NCI-H510A (cell line): ENCODE measurements around the gene RPL31.

Experiments
- DNase-seq: peaks from one replicate; lab custom pipeline; 2025; lab: John Stamatoyannopoulos, UW

Gene RPL31

DNA sequence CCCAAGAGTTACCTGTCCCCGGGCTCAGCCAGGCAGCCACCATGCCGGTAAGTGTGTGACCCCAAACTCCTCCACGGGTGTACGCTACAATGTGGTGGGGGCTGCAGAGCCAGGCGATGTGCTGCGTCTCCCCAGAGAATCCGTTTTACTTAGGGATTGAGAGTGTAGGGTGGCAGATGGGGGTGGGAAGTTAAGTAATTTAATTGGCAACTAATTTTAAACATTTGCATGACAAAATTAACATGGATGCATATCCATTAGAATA is 26.6 kb upstream of the RPL31 start:
- DNase-seq = no peak

DNA sequence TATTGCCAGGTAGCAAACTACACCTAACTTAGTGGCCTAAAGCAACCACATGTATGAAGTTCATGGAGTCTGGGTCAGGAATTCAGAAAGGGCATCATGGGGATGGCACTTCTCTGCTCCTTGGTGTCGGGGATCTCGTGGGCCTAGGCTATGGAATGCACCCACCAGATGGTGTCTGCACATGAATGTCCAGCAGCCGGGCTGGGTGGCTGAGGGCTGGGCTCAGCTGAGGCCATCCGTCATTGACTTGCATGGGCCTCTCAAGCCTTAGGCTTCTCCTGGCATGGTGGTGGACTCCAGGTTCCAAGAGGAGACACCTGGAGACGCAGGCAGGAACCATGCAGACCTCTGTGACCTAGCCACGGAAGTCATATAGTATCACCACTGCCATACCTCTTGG is 26.0 kb upstream of the RPL31 start:
- no peak for DNase-seq

DNA sequence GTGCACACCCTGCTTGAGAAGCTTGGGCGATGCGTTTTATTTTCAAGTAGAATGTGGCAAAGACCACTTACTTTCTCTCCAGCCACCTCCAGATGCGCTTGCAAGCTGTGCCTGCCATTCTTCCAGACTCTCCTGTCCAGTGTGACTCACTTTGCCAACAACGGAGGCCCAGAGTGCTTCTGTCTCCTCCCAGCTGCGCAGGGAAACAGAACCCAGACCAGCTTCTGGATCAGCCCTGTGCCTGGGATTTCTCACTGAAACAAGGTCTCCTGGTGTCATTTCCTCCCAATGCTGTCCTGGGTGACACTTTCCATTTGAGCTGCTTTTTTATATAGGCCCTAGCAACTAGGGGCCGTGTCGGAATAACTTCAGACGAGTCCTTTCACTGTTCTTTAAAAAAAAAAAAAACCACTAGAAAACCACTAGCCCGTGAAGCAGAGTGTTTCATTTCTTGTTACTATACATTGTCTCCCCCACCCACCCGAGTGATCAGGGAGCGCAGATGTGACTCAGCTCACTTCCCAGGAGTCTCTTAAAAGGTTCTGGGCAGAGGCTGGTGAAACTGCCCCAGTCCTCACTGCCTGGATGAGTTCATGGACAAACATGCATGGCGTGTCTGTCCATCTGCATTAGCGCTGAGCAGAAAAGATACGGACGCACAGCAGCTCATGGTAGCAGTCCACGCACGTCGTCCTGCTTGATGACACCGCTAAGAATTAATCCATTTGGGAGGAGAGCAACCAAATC is 25.3 kb upstream of the RPL31 start:
- DNase-seq = no peak

DNA sequence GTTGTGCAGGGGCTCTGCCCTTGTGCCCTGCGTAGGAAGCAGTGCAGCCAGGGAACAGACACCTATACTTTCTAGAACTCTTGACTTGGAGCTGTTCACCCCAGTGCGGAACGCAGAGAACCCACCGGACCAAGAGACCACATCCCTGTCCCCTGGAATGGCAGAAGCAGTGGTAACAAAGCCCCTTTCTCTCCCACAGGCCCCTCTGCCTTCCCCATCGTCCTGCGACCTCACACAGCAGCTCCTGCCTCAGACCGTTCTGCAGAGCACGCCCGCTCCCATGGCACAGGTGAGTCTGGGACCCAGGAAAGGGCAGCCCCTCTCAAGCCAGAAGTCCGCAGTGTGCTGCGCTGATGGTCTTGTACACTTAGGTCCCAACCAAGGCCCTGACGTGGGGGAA is 24.6 kb upstream of the RPL31 start:
- DNase-seq = no peak

DNA sequence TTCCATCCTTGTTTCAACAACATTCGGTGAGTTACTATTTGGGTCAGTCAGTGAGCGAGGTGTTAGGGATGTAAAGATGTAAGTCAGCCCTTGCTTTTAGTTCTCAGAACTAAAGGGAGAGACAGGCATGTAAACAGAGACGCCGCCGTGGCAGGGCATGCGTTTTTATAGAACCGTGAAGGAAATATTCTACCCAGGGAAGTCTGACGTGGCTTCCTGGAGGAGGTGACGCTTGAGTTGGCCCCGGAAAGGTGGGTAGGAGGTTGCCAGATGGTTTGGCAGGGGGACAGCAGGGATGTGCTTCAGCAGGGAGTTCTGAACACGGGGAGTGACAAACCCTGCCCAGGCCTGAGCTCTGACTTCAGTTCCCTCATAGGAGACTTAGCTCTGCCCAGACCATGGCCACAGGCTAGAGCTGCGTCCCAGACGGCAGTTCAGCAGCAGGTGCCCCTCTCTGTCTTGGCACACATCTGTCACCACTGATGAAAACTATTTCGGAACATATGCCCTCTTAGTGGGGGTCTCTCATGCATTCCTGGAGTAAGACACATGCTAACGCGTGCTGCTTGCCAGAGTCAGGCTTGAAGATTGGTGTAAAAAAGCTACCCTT is 23.4 kb upstream of the RPL31 start:
- no peak for DNase-seq

DNA sequence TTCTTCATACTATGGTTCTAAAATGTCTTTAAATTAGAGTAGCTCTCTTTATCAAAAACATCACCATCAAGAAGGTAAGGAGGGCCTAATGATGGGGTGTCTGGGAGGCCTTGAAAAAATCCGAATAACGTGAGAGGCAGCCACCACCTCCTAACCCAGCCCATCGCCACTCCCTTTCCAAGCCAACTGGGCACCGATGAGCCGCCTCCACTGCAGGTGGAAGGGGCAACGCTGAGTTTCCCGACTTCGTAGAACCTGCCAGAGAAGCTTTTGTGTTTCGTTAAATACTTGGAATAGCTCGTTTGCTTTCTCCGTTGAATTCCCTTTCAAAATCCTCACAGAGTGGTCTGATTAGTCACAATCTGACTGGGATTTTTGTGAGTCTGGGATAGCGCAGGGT is 22.0 kb upstream of the RPL31 start:
- no peak for DNase-seq

DNA sequence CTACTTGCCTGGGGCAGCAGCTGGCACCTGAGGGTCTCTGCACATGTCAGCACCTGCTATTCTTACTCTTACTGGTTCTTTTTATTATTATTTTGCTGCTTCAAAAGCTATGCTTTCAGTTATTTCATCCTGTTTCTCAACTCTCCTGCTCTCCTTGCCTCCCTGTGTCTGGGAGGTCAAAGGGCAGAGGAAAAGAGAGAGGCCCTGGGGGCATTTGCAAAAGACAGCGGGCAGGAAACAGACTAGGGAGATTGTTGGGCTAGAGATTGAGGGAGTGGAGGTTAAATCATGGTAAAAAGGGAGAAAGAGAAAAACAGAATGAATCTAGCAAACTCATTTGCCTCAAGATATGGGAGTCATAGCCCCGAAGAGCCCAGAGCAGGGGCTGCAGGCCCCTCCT is 21.1 kb upstream of the RPL31 start:
- no peak for DNase-seq

DNA sequence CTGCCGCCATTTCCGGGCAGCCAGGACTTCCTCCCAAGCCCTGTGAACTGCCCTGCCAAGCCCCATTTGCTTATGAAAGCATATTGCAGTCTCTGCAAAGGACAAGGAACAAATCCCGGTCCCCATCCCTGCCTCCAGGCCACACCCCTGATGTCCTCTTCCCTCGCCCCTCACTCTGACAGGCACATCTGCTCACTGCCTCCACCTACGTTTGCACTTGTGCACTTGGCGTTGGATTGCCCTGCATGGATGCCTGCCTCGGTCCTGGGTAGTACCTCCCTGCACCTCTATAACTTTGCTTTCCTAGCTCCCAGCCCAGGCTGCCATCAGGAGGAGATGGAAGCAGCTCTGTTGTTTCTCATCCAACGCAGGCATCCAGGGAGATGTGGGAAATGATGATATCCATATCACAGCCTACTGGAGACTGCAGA is 19.6 kb upstream of the RPL31 start:
- DNase-seq = no peak

DNA sequence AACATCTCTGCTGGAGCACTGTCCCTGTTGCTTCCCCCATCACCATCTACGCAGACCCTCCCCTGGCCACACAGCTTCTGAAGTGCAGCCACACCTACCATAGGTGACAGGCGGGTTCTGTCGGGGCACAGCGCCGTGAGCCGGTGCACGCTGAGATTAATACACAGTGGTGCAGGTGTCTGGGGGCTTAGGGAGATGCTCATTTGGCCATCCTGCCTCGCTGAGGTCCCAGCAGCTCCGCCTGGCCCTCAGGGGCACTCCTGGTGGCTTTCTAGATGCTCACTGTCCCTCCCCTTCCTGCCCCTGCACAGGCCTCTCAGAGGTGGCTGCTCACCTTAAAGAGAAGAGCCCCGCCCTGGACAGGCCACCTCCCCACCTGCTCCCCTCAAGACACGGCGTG is 18.9 kb upstream of the RPL31 start:
- no peak for DNase-seq

DNA sequence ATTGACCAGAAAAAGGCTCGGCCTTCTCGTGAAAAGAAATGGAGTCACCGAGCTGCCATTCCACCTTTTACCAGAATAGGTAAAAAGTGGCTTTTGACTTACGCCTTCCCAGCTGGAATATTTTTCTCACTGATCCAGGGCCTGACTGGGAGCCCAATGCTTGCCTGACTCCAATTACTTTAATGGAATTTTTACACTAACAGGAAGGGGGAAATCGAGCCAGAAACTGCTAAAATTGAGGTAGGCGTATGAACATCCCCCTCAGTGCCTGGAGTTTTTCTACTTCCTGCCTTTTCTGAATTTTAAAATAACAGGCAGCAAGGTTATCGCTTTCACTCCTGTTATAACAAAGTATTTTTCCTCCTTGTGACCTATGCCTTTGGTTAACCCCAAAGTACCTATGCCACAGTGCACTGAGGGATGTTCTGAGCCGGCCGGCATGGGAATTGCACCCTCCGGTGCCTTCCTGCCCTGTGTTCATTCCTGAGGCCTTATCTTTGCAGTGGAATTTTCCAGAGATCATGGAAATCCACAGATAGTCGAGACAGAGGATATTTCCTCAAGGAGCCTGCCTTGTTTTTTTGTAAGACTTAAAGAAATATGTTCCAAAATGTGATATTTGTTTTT is 18.3 kb upstream of the RPL31 start:
- DNase-seq = no peak

DNA sequence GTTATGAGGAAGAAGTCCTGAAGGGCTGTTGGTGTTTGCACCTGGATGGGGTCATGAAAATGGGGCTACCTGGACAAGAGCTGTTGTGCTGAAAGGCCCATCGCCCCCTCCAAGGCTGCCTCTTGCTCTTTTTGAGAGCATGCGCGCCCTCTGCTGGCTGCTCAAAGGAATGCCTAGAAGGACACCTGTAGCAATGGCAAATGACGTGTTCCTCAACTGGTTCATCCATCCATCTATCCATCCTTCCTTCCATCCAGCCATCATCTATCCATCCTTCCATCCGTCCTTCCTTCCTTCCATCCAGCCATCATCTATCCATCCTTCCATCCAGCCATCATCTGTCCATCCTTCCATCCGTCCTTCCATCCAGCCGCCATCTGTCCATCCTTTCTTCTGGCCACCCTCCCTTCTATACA is 17.2 kb upstream of the RPL31 start:
- DNase-seq = peak; percentile 15

DNA sequence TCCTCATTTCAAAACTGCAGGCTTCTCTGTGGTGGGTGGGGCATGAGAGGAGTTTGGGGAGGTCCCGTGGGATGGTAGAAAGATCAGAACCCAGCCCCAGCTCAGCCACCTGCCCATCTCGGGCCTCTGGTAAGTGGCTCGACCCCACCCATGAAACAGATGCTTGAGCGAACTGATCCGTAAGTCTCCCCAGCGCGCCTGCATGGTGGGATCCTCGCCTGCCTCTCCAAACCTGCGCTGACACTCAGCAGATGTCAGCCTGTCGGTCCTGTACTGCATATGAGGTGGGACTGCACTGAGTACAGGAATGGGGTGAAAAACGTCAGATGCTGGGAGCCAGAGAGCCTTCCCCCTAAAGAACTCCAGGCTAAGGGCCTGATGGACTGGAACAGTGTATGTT is 15.9 kb upstream of the RPL31 start:
- no peak for DNase-seq

DNA sequence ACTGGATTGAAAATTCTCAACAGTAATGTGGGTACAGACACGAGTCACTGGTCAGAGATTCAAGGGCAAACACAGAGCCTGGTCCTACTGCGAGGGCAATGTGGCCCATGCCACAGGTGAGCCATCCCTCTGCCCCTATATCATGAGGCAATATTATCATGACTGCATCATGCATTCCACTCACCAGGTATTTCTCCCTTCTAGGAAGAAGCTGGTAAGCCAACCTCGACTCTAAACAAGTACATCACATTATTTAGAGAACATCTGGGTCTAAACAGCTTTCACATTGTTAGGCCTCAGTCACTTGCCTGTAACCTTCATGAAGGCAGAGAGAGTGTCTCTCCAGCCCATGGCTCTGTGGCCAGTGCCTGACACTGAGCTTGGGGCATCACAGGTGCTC is 14.6 kb upstream of the RPL31 start:
- DNase-seq = no peak

DNA sequence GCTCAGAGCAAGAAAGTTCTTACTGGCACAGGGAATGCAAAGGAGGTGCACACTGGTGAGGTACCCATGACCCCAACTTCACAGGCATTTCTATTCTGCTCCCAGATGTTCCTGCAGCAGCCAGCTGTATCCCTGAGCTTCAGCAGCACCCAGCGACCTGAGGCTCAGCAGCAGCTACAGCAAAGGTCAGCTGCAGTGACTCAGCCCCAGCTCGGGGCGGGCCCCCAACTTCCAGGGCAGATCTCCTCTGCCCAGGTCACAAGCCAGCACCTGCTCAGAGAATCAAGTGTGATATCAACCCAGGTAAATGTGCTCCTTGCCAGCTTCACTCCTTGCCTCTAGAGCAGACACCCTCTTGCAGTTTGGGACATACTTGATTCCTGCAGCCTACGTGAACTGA is 14.1 kb upstream of the RPL31 start:
- DNase-seq = no peak

DNA sequence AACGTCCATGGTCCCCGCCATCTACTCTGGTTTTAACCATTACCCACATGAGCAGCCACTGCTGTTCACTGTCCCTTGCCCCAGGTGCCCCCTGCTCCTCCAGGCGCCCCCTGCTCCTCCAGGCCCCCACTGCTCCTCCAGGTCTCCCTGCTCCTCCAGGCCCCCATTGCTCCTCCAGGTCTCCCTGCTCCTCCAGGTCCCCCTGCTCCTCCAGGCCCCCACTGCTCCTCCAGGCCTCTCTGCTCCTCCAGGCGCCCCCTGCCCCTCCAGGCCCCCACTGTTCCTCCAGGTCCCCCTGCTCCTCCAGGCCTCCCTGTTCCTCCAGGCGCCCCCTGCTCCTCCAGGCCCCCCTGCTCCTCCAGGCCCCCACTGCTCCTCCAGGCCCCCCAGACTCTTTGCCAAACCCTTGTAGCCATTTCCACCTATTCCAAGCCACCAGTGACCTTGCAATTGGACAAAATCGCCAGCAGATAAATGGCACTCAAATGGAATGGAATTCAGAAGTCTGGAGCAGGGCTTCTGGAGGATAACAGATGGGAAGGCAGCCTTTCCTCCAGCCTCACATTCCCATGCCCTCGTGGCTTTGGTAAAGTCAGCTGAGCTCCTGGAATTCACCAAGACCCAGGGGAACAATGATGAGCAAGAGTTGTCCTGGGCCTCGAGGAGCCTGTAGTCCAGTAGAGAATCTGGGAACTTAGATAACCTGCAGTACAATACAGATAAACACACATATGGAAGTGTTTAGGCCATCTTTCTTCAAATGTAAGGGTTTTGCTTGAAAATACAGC is 13.3 kb upstream of the RPL31 start:
- no peak for DNase-seq

DNA sequence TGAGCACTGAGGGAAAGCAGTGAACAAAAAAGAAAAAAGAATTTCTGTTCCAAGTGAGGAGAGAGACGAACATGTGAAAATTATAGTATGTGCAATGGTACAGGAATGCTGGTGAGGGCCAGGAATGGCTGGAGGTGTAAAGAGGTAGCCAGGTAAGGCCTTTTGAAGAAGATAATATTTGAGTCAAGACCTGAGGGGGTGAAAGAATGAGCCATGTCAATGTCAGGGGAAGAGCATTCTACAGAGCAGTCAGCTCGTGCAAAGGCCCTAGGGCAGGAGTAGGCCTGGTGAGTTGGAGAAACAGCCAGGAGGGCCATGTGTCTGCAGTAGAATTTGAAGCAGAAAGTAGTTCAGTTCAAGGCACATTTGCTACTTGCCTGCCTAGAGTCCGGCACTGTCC is 12.4 kb upstream of the RPL31 start:
- no peak for DNase-seq

DNA sequence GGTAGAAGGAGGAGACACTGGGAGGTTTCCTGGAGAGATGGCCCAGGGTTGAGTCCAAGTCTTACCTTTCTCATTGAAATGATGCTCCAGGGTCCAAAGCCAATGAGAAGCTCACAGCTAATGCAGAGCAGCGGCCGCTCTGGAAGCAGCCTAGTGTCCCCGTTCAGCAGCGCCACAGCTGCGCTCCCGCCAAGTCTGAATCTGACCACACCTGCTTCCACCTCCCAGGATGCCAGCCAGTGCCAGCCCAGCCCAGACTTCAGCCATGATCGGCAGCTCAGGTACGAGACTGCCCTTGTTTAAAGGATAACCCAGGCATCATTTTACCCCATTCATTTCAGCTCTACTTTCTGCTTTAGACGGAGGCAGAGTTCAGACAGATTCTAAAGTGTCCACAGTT is 11.9 kb upstream of the RPL31 start:
- DNase-seq = no peak

DNA sequence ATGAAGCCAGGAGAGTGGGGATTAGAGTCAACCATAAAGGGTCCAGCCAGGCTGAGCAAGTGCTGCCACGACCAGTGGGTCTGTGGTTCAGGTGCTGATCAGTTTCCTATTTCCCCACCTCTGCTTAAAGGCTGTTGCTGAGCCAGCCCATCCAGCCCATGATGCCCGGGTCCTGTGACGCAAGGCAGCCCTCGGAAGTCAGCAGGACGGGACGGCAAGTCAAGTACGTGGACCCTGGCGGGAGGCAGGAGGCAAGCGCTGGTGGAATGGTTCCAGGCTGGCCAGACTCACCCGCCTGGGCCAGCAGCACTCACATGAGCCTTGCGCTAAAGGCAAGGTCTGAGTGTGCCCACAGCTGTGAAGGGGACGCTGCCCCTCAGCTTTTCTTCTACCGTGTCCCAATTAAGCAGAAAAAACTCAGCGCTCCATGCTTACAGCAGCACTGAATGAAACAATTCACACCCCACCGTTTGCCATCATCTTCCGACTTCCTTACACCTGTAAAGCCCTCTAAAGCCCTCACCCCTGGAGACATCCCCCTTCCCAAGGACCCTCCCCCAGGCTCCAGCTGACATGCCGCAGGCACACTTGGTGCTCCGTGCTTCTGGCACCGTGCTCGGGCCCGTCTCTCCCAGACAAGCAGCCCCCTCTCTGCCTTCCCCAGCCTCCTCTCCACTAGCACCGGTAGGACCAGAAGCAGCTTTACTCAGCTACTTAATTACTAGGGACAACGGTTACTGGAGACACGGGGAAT is 11.3 kb upstream of the RPL31 start:
- DNase-seq = no peak

DNA sequence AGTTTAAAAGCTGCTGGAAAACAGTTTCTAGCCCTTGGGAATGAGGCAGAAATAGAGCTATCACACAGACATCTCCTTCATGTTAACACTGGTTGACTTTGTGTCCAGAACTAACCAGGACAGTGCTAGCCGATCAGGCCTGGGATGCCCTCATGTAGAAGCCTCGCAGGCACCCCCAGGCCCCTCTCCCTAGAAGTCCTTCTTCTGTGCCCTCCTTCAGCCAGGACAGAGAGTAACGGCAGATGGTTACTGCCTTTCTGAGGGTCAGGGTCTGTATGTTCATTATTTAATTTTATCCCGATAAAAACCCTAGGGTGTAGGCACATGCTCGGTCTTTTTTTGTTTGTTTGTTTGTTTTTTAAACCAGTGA is 10.7 kb upstream of the RPL31 start:
- DNase-seq = no peak

DNA sequence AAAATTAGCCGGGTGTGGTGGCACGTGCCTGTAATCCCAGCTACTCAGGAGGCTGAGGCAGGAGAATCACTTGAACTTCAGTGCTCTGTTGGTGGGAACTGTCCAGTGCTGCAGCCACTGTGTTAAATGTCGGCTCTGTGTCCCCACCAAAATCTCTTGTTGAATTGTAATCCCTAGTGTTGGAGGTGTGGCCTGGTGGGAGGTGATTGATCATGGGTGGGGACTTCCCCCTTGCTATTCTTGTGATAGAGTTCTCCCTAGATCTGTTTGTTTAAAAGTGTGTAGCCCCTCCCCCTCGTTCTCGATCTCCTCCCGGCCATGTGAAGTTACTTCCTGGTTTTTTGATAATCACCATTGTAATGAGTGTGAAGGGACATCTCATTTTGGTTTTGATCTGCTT is 9.8 kb upstream of the RPL31 start:
- DNase-seq = no peak

DNA sequence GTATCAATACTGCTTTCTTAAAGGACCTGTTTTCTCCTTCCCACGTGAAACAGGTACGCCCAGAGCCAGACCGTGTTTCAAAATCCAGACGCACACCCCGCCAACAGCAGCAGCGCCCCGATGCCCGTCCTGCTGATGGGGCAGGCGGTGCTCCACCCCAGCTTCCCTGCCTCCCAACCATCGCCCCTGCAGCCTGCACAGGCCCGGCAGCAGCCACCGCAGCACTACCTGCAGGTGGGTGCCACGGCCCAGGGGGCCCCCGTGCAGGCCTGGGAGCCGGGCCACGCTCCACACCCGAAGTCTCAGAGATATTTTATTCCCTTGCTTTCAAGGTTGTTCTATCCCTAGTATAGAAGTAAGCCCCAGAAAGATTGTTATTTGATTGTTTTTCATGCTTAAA is 8.8 kb upstream of the RPL31 start:
- no peak for DNase-seq

DNA sequence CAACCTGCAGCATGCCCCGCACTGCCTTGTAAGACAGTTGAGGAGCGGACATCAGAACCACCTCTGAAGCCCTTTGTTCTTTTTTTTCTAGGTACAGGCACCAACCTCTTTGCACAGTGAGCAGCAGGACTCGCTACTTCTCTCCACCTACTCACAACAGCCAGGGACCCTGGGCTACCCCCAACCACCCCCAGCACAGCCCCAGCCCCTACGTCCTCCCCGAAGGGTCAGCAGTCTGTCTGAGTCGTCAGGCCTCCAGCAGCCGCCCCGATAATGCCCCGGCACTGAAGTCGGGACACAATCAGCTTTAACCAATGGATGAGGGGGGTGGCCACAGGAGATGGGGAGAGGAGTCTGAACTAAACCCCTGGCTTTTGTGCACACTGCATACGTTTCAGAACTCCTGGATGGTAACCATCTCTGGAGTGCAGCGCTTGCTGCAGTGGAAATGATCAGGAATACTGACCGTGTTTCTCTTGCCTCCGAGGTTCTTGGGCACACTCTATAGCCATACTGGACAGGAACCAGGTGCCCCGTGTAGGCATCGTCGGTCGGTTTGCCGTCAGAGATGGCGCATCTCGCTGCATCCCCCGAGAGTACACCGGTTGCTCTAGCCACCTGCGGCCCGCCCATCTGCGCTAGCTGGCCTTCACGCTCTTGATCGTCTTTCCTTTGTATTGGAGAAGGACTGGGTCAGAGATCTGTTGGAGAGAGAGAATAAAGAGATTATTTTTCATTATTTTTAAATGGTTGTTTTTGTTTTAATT is 6.6 kb upstream of the RPL31 start:
- no peak for DNase-seq
